K562 (cell line): ENCODE results near the gene HPD. TPM values are rescaled to one million over a fixed set of nuclear protein-coding genes. Genes with fewer than 3 reads are reported as not detected.

ENCODE experiments used
- E2F8 ChIP-seq: fragments of 450-650 bp; IDR thresholded peaks from 2 replicates; pipeline ENCODE4 v1.7.1; 2018; ENCODE audit warnings: mild to moderate bottlenecking, low read depth; ENCODE audit not compliant: partially characterized antibody
- IRF1 ChIP-seq: sonication (generic); formaldehyde crosslinking; IDR thresholded peaks from 2 replicates; pipeline ENCODE4 v1.8.0; 2022; ENCODE audit warnings: missing genetic modification reagents, mild to moderate bottlenecking, borderline replicate concordance
- IRF2 ChIP-seq: sonication (generic); formaldehyde crosslinking; IDR thresholded peaks from 2 replicates; pipeline ENCODE4 v1.8.1; 2022; ENCODE audit warnings: mild to moderate bottlenecking, missing genetic modification reagents
- MAFG ChIP-seq: fragments of 450-650 bp; conservative IDR thresholded peaks from 2 replicates; pipeline ENCODE4 v1.6.1; 2016; ENCODE audit warnings: missing genetic modification characterization, missing compliant biosample characterization
- POLR2AphosphoS2 ChIP-seq: IDR thresholded peaks from 2 replicates; pipeline ENCODE4 v1.6.1; 2012; ENCODE audit warnings: low read length, improper control_type of control experiment
- PRDM10 ChIP-seq: fragments of 450-650 bp; IDR thresholded peaks from 2 replicates; pipeline ENCODE4 v1.6.1; 2018; ENCODE audit not compliant: partially characterized antibody
- SAP30 ChIP-seq: fragments of 200-600 bp; sonication (generic); IDR thresholded peaks from 2 replicates; pipeline ENCODE4 v1.6.1; 2012; ENCODE audit warnings: borderline replicate concordance, low read depth, mild to moderate bottlenecking, moderate library complexity, low read length, control low read depth, inconsistent platforms; ENCODE audit not compliant: insufficient read depth, poor library complexity, severe bottlenecking
- SNRNP70 ChIP-seq: fragments of 200-400 bp; formaldehyde crosslinking; optimal IDR thresholded peaks from 2 replicates; pipeline ENCODE3; 2017; ENCODE audit warnings: low read depth, low read length
- SRSF1 ChIP-seq: fragments of 200-400 bp; formaldehyde crosslinking; IDR thresholded peaks from 2 replicates; pipeline ENCODE4 v1.6.1; 2017; ENCODE audit warnings: mild to moderate bottlenecking, low read depth, low read length, moderate library complexity
- TAF7 ChIP-seq: fragments of 450-650 bp; IDR thresholded peaks from 2 replicates; pipeline ENCODE4 v1.6.1; 2016; ENCODE audit warnings: missing genetic modification characterization, missing compliant biosample characterization
- TSC22D4 ChIP-seq: fragments of 450-650 bp; IDR thresholded peaks from 2 replicates; pipeline ENCODE4 v1.6.1; 2016; ENCODE audit warnings: missing genetic modification characterization, missing biosample characterization, control low read depth
- ZBTB7A ChIP-seq: IDR thresholded peaks from 2 replicates; pipeline ENCODE4 v1.6.1; 2011; ENCODE audit warnings: low read depth, mild to moderate bottlenecking, low read length, moderate library complexity, borderline replicate concordance; ENCODE audit not compliant: control insufficient read depth
- ZNF133 ChIP-seq: fragments of 250-450 bp; sonication (Bioruptor Pico); IDR thresholded peaks from 2 replicates; pipeline ENCODE4 v1.4.0; 2020; ENCODE audit warnings: mild to moderate bottlenecking
- ZNF224 ChIP-seq: sonication (generic); formaldehyde crosslinking; IDR thresholded peaks from 2 replicates; pipeline ENCODE4 v1.8.0; 2022; ENCODE audit warnings: mild to moderate bottlenecking, missing genetic modification reagents
- ZNF324 ChIP-seq: fragments of 250-450 bp; sonication (Bioruptor Pico); IDR thresholded peaks from 2 replicates; pipeline ENCODE4 v1.4.0; 2020; ENCODE audit warnings: mild to moderate bottlenecking
- ZNF398 ChIP-seq: fragments of 250-450 bp; sonication (Bioruptor Pico); IDR thresholded peaks from 2 replicates; pipeline ENCODE4 v1.8.0; 2021; ENCODE audit warnings: moderate library complexity, mild to moderate bottlenecking, inconsistent platforms
- ZNF584 ChIP-seq: fragments of 200-800 bp; sonication (Bioruptor generic); IDR thresholded peaks from 2 replicates; pipeline ENCODE4 v1.6.1; 2016; ENCODE audit warnings: low read depth, mild to moderate bottlenecking, missing genetic modification characterization, missing compliant biosample characterization
- ZNF699 ChIP-seq: fragments of 250-450 bp; sonication (Bioruptor Pico); IDR thresholded peaks from 2 replicates; pipeline ENCODE4 v1.8.0; 2021; ENCODE audit warnings: mild to moderate bottlenecking, moderate library complexity; ENCODE audit not compliant: insufficient replicate concordance
- polyA plus RNA-seq, 8 experiments: library from polyadenylated mRNA; depleted of rRNA in 4 of 8; stranded (reverse) in 5 of 8; unstranded in 3 of 8; fragments of >200 nt; fragmentation: Nextera tagmentation in 2 of 8; fragmentation: Illumina TruSeq in 1 of 8; extraction: Ambion mirVana in 2 of 8; extraction: Trizol in 1 of 8; gene quantifications; 2 replicates each; pipeline versions ENCODE4 v1.2.1 to v1.2.3, GENCODE V29; 2011 to 2014; ENCODE audit warnings: inconsistent platforms in 1 of 8, missing spikeins in 1 of 8
- total RNA-seq, 7 experiments: library from RNA; depleted of rRNA in 6 of 7; stranded (reverse); fragments of >200 nt in 6 of 7; fragmentation: Illumina TruSeq in 2 of 7; extraction: Trizol in 2 of 7; gene quantifications; 2 replicates each; pipeline versions ENCODE4 v1.2.1 to v1.2.3, GENCODE V29; 2011 to 2021; ENCODE audit warnings: low replicate concordance in 1 of 7

Gene HPD
- total and polyA plus RNA-seq, 9 of the 15 experiments (the other 6 are each of a cell fraction or from before 2014, with no cell fraction given), result 0.06 to 0.29 (median 0.07) TPM; not detected in 4

- TF ChIP-seq E2F8, result no peak
- no peak for TF ChIP-seq IRF2
- no peak for TF ChIP-seq ZNF133 (CRISPR knock-in tag)
- TF ChIP-seq SAP30, result peak; percentile 34
- TF ChIP-seq SRSF1, result no peak
- no peak for TF ChIP-seq MAFG (tag)
- no peak for TF ChIP-seq PRDM10
- TF ChIP-seq SNRNP70, result no peak
- TF ChIP-seq ZNF398, result no peak
- no peak for TF ChIP-seq ZNF584
- no peak for TF ChIP-seq ZNF224
- TF ChIP-seq POLR2AphosphoS2, result no peak
- no peak for TF ChIP-seq ZBTB7A
- TF ChIP-seq ZNF324 (CRISPR knock-in tag), result no peak
- no peak for TF ChIP-seq ZNF699 (CRISPR knock-in tag)
- TF ChIP-seq TSC22D4, result no peak
- no peak for TF ChIP-seq TAF7 (tag)
- TF ChIP-seq IRF1, result no peak
Observed at GRCh38 chr12:121812320-121812871, 46.3 kb downstream of the HPD start (continued).
